ENCODE measurements around the gene OR51B6. TPM values are rescaled to one million over a fixed set of nuclear protein-coding genes. Genes with fewer than 3 reads are reported as not detected.
"Not testable (repeated sequence)": the region's sequence is repeated elsewhere in the genome, so short reads cannot be mapped to it uniquely, and the experiment has no call there.

Gene OR51B6
- polyA plus RNA-seq, 1 donor = not detected

GRCh38 chr11:5364214-5364613 lies 12.9 kb downstream of the OR51B6 start:
- DNase-seq (ENCODE audit: low read depth) = no peak

- not testable (repeated sequence) for DNase-seq (ENCODE audit: low read depth)
Measured at GRCh38 chr11:5366365-5366764, 15.1 kb downstream of the OR51B6 start.

- DNase-seq (ENCODE audit: low read depth) = no peak
Measured at GRCh38 chr11:5366856-5367255, 15.5 kb downstream of the OR51B6 start.

GRCh38 chr11:5367448-5368074 lies 16.3 kb downstream of the OR51B6 start:
- no peak for DNase-seq (ENCODE audit: low read depth)

- no peak for DNase-seq (ENCODE audit: low read depth)
Measured at GRCh38 chr11:5368502-5369043, 17.3 kb downstream of the OR51B6 start.

- DNase-seq (ENCODE audit: low read depth) = no peak
Measured at GRCh38 chr11:5369789-5370188, 18.5 kb downstream of the OR51B6 start.

GRCh38 chr11:5380740-5381342 lies 29.5 kb downstream of the OR51B6 start:
- no peak for DNase-seq (ENCODE audit: low read depth)

GRCh38 chr11:5383576-5383975 lies 32.3 kb downstream of the OR51B6 start, which contains the start of gene OR51M1:
OR51M1 (plus strand) TSS chr11:5383812; CDS start chr11:5389399, 5,587 bp downstream.
- no peak for DNase-seq (ENCODE audit: low read depth)

GRCh38 chr11:5384335-5384734 lies 33.0 kb downstream of the OR51B6 start:
- DNase-seq (ENCODE audit: low read depth) = no peak

GRCh38 chr11:5390210-5390609 lies 38.9 kb downstream of the OR51B6 start:
- no peak for DNase-seq (ENCODE audit: low read depth)

- DNase-seq (ENCODE audit: low read depth) = no peak
Measured at GRCh38 chr11:5394091-5394490, 42.8 kb downstream of the OR51B6 start.

- DNase-seq (ENCODE audit: low read depth) = no peak
Measured at GRCh38 chr11:5398936-5399335, 47.6 kb downstream of the OR51B6 start.

Other genes starting within 250 kb of the OR51B6 start
- not detected for gene OR52A5, start 213.2 kb upstream of the OR51B6 start, polyA plus RNA-seq (ENCODE audit: insufficient read length)
- gene OR52A1, start 196.8 kb upstream of the OR51B6 start, polyA plus RNA-seq (ENCODE audit: insufficient read length) = 0.03 TPM
- gene OR51V1, start 150.8 kb upstream of the OR51B6 start, polyA plus RNA-seq (ENCODE audit: insufficient read length) = not detected
- gene HBB, start 124.4 kb upstream of the OR51B6 start, polyA plus RNA-seq (ENCODE audit: insufficient read length) = 273 TPM
- not detected for gene HBD, start 117.0 kb upstream of the OR51B6 start, polyA plus RNA-seq (ENCODE audit: insufficient read length)
- 9.4 TPM for gene HBG1, start 101.7 kb upstream of the OR51B6 start, polyA plus RNA-seq (ENCODE audit: insufficient read length)
- 4,005 TPM for gene HBG2, start 96.7 kb upstream of the OR51B6 start, polyA plus RNA-seq (ENCODE audit: insufficient read length)
- gene HBE1, start 81.6 kb upstream of the OR51B6 start, polyA plus RNA-seq (ENCODE audit: insufficient read length) = 5.5 TPM
- not detected for gene OR51B4, start 49.6 kb upstream of the OR51B6 start, polyA plus RNA-seq (ENCODE audit: insufficient read length)
- not detected for gene OR51B2, start 27.2 kb upstream of the OR51B6 start, polyA plus RNA-seq (ENCODE audit: insufficient read length)
- 0.15 TPM for gene OR51B5, start 8.0 kb upstream of the OR51B6 start, polyA plus RNA-seq (ENCODE audit: insufficient read length)
- gene OR51M1, start 32.3 kb downstream of the OR51B6 start, polyA plus RNA-seq (ENCODE audit: insufficient read length) = not detected
- gene OR51Q1, start 70.6 kb downstream of the OR51B6 start, polyA plus RNA-seq (ENCODE audit: insufficient read length) = not detected
- gene OR51I1, start 90.0 kb downstream of the OR51B6 start, polyA plus RNA-seq (ENCODE audit: insufficient read length) = not detected
- not detected for gene OR51I2, start 97.8 kb downstream of the OR51B6 start, polyA plus RNA-seq (ENCODE audit: insufficient read length)
- not detected for gene OR52D1, start 137.2 kb downstream of the OR51B6 start, polyA plus RNA-seq (ENCODE audit: insufficient read length)
- gene UBQLN3, start 158.4 kb downstream of the OR51B6 start, polyA plus RNA-seq (ENCODE audit: insufficient read length) = not detected
- gene UBQLNL, start 165.2 kb downstream of the OR51B6 start, polyA plus RNA-seq (ENCODE audit: insufficient read length) = 0.18 TPM
- not detected for gene OR52H1, start 197.0 kb downstream of the OR51B6 start, polyA plus RNA-seq (ENCODE audit: insufficient read length)
- not detected for gene OR52B6, start 229.4 kb downstream of the OR51B6 start, polyA plus RNA-seq (ENCODE audit: insufficient read length)
- 1.4 TPM for gene TRIM6, start 245.1 kb downstream of the OR51B6 start, polyA plus RNA-seq (ENCODE audit: insufficient read length)

Data from forelimb muscle (tissue), 1 donor.